Endothelial cell of umbilical vein (primary cell): ENCODE measurements around the gene PTOV1. TPM values are rescaled to one million over a fixed set of nuclear protein-coding genes. Genes with fewer than 3 reads are reported as not detected.

Experiments
- BruUV-seq: library from RNA; stranded (reverse); fragments of 400-500 nt; replicated peaks from 2 replicates; lab custom pipeline; 2021; lab: Mats Ljungman, UMichigan
- CTCF ChIA-PET: fragments of 300-600, 350-600 bp; sonication (Branson Sonifier 250); formaldehyde crosslinking; loops from one replicate; lab custom pipeline; 2021; ENCODE audit warnings: antibody characterized with exemption, inconsistent platforms; lab: Charles Lee
- POLR2A ChIA-PET: fragments of 300-600, 350-600 bp; sonication (Branson Sonifier 250); formaldehyde crosslinking; loops from one replicate; lab custom pipeline; 2021; ENCODE audit warnings: antibody characterized with exemption, inconsistent platforms; lab: Charles Lee
- DNase-seq: peaks from one replicate; pipeline ENCODE4 v3.0.0-alpha.2; 2011; ENCODE audit warnings: low read depth, low spot score
- FAIRE-seq: peaks from 2 replicates; lab custom pipeline; 2011; peaks lifted over from hg19 to GRCh38; lab: Jason Lieb, UNC
- H2AFZ ChIP-seq: 2 replicates; pipeline ENCODE4 v1.6.0; 2012; ENCODE audit warnings: low read depth, low read length, control low read depth, inconsistent platforms
- H3K27ac ChIP-seq: 2 replicates; pipeline ENCODE4 v1.5.1; 2011; ENCODE audit warnings: low read depth, mild to moderate bottlenecking, control low read depth, low read length, moderate library complexity; ENCODE audit not compliant: insufficient read depth
- H3K27me3 ChIP-seq, 2 experiments: 2 replicates each; pipeline versions ENCODE4 v1.6.0 to v1.6.1; 2011; ENCODE audit warnings: low read length in 2 of 2, mixed read lengths in 1 of 2; ENCODE audit not compliant: control insufficient read depth in 2 of 2, insufficient read depth in 2 of 2
- H3K36me3 ChIP-seq, 2 experiments: 2 replicates in 1 of 2; 3 replicates in 1 of 2; pipeline ENCODE4 v1.5.1; 2011; ENCODE audit warnings: low read length in 2 of 2, mild to moderate bottlenecking in 1 of 2, moderate library complexity in 1 of 2; ENCODE audit not compliant: control insufficient read depth in 2 of 2, insufficient read depth in 2 of 2; ENCODE audit errors: extremely low read depth in 1 of 2
- H3K4me1 ChIP-seq: 3 replicates; pipeline ENCODE4 v1.5.1; 2011; ENCODE audit warnings: mild to moderate bottlenecking, low read length; ENCODE audit not compliant: control insufficient read depth, insufficient read depth; ENCODE audit errors: extremely low read depth
- H3K4me2 ChIP-seq: 2 replicates; pipeline ENCODE4 v1.6.1; 2011; ENCODE audit warnings: low read length, control low read depth, mixed read lengths; ENCODE audit not compliant: insufficient read depth
- H3K4me3 ChIP-seq, 3 experiments: fragments of 200-600 bp in 1 of 3; sonication (generic), shearing (Covaris generic) in 1 of 3; replicated peaks in 1 of 3; 2 replicates each; pipeline ENCODE4 v1.5.1; 2011 to 2016; ENCODE audit warnings: control low read depth in 3 of 3, low read length in 3 of 3, mild to moderate bottlenecking in 2 of 3, inconsistent platforms in 1 of 3, low read depth in 1 of 3, moderate library complexity in 1 of 3; ENCODE audit not compliant: insufficient read depth in 1 of 3
- H3K79me2 ChIP-seq: 2 replicates; pipeline ENCODE4 v1.6.0; 2012; ENCODE audit warnings: low read length, inconsistent platforms; ENCODE audit not compliant: control insufficient read depth, insufficient read depth
- H3K9ac ChIP-seq: replicated peaks from 2 replicates; pipeline ENCODE3; 2011; ENCODE audit warnings: low read length, control low read depth; ENCODE audit not compliant: insufficient read depth; ENCODE audit errors: extremely low read depth
- H3K9me1 ChIP-seq: replicated peaks from 3 replicates; pipeline ENCODE4 v1.6.0; 2011; ENCODE audit warnings: mild to moderate bottlenecking, low read length; ENCODE audit not compliant: control insufficient read depth, insufficient read depth; ENCODE audit errors: extremely low read depth
- H3K9me3 ChIP-seq: replicated peaks from 2 replicates; pipeline ENCODE4 v1.5.1; 2012; ENCODE audit warnings: low read length, inconsistent platforms; ENCODE audit not compliant: control insufficient read depth, insufficient read depth
- H4K20me1 ChIP-seq: replicated peaks from 2 replicates; pipeline ENCODE3; 2011; ENCODE audit warnings: mild to moderate bottlenecking, low read length; ENCODE audit not compliant: control insufficient read depth, insufficient read depth; ENCODE audit errors: extremely low read depth
- CTCF ChIP-seq, 2 donors: IDR thresholded peaks; 1 replicate in 1 of 2; 2 replicates in 1 of 2; pipeline ENCODE4 v1.5.1; 2011; ENCODE audit warnings: low read length in 2 of 2, mild to moderate bottlenecking in 2 of 2, moderate library complexity in 2 of 2, control low read depth in 1 of 2, inconsistent platforms in 1 of 2, low read depth in 1 of 2; ENCODE audit not compliant: insufficient read depth in 1 of 2; ENCODE audit errors: extremely low read depth in 1 of 2
- EZH2 ChIP-seq: IDR thresholded peaks from 2 replicates; pipeline ENCODE4 v1.6.1; 2012; ENCODE audit warnings: borderline replicate concordance, low read depth, mild to moderate bottlenecking, moderate library complexity, low read length, inconsistent platforms; ENCODE audit not compliant: severe bottlenecking
- FOS ChIP-seq: IDR thresholded peaks from 2 replicates; pipeline ENCODE4 v1.6.1; 2011; ENCODE audit warnings: mild to moderate bottlenecking, low read length, moderate library complexity, borderline replicate concordance; ENCODE audit not compliant: insufficient read depth
- GATA2 ChIP-seq: IDR thresholded peaks from 2 replicates; pipeline ENCODE4 v1.7.0; 2011; ENCODE audit warnings: low read depth, mild to moderate bottlenecking, moderate library complexity, mixed read lengths, low read length; ENCODE audit not compliant: insufficient read length, insufficient read depth
- JUN ChIP-seq: IDR thresholded peaks from 2 replicates; pipeline ENCODE4 v1.6.1; 2011; ENCODE audit warnings: borderline replicate concordance, low read depth; ENCODE audit not compliant: insufficient read length, insufficient read depth
- MAX ChIP-seq: IDR thresholded peaks from 2 replicates; pipeline ENCODE4 v1.6.1; 2011; ENCODE audit not compliant: insufficient read depth, insufficient read length
- MYC ChIP-seq: IDR thresholded peaks from one replicate; pipeline ENCODE4 v1.6.1; 2011; ENCODE audit warnings: mild to moderate bottlenecking, low read depth, low read length
- POLR2A ChIP-seq: IDR thresholded peaks from 2 replicates; pipeline ENCODE4 v1.6.1; 2012; ENCODE audit warnings: low read depth, mild to moderate bottlenecking, control low read depth, low read length
- POLR2AphosphoS5 ChIP-seq: IDR thresholded peaks from 2 replicates; pipeline ENCODE4 v1.6.1; 2012; ENCODE audit warnings: low read depth, mild to moderate bottlenecking, control low read depth, low read length, moderate library complexity; ENCODE audit not compliant: insufficient read depth
- dilution Hi-C: fragments of 300-500 bp; cut with MboI; formaldehyde crosslinking; loops from one replicate; pipeline ENCODE4 v1.15.0; 2019; ENCODE audit warnings: low sequenced_read_pairs; ENCODE audit not compliant: extremely low pct_ligation_motif_present
- intact Hi-C: fragments of 100-400 bp; cut with micrococcal nuclease; formaldehyde crosslinking; loops from one replicate; pipeline ENCODE4 v1.10.0; 2022
- polyA plus RNA-seq, 4 experiments: library from polyadenylated mRNA; depleted of rRNA in 3 of 4; stranded (reverse) in 3 of 4; unstranded in 1 of 4; fragments of >200 nt; gene quantifications; 2 replicates each; pipeline versions ENCODE4 v1.2.1 to v1.2.3, GENCODE V29; 2011 to 2012; ENCODE audit warnings: missing spikeins in 1 of 4
- total RNA-seq: library from RNA; stranded (reverse); gene quantifications from 2 replicates; pipeline ENCODE4 v1.2.3, GENCODE V29; 2021

Gene PTOV1
- total and polyA plus RNA-seq, 2 donors (not counting 3 experiments of a cell fraction or from before 2014, with no cell fraction given): 116 to 184 TPM

GRCh38 chr19:49836176-49837008 is 14.6 kb upstream of the PTOV1 start:
- Histone ChIP-seq H3K36me3 (peaks cover 7 to 55% of the 10 kb centered on the region in 2 experiments), H3K4me1 (peaks cover 8% of the 10 kb centered on the region), H3K79me2 (no peaks in the 10 kb centered on the region), H3K4me3 (no peak overlapping the region), H2AFZ (no peak overlapping the region), H3K9ac (no peak overlapping the region), H3K9me1 (no peaks in the 10 kb centered on the region), H3K4me2 (no peak overlapping the region), H3K27me3 (no peaks in the 10 kb centered on the region), H3K27ac (no peak overlapping the region), H4K20me1 (no peaks in the 10 kb centered on the region), H3K9me3 (no peaks in the 10 kb centered on the region)
- BruUV-seq: no TSS peak
- CTCF ChIA-PET: no interaction called here
- intact Hi-C loops (no loop called here), dilution Hi-C loops (no loop called here)
- no peak for FAIRE-seq
- no peak for TF ChIP-seq MAX
- no peak for TF ChIP-seq GATA2
- no peak for TF ChIP-seq MYC
- no peak for TF ChIP-seq POLR2A
- POLR2A ChIA-PET: no interaction called here
- DNase-seq: no peak

DNA sequence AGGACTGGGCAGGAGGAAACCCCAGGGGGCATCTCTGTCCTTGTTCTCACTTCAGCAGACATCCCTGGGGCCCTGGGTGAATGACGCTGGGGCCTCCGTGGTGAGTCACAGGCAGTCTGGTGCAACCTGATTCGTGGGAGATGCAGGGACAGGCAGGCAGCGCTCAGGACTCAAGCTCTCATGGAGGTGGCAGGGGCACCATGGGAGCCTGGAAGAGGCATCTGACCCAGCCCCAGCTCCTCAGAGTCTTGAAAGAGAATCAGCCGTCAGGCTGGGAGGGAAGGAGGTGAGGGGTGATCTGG is 14.0 kb upstream of the PTOV1 start:
- dilution Hi-C loops (no loop called here), intact Hi-C loops (no loop called here)
- Histone ChIP-seq H3K4me1 (peaks cover 8% of the 10 kb centered on the region), H4K20me1 (no peaks in the 10 kb centered on the region), H3K4me3 (no peak overlapping the region), H3K27me3 (no peaks in the 10 kb centered on the region), H2AFZ (no peak overlapping the region), H3K79me2 (no peaks in the 10 kb centered on the region), H3K9me3 (no peaks in the 10 kb centered on the region), H3K36me3 (peaks cover 6 to 49% of the 10 kb centered on the region in 2 experiments), H3K9ac (no peak overlapping the region), H3K4me2 (no peak overlapping the region), H3K27ac (no peak overlapping the region), H3K9me1 (no peaks in the 10 kb centered on the region)
- DNase-seq (no peak), FAIRE-seq (no peak)
- CTCF ChIA-PET: no interaction called here
- POLR2A ChIA-PET: no interaction called here
- BruUV-seq: no TSS peak
- TF ChIP-seq MYC: no peak
- no peak for TF ChIP-seq EZH2
- no peak for TF ChIP-seq FOS
- TF ChIP-seq MAX: no peak
- no peak for TF ChIP-seq POLR2AphosphoS5
- TF ChIP-seq GATA2: no peak
- TF ChIP-seq JUN: no peak
- TF ChIP-seq POLR2A: no peak
- no peak for TF ChIP-seq CTCF (IDR thresholded peaks at IDR 0.05; ENCODE audit: extremely low read depth in 1 of 2, insufficient read depth in 1 of 2, low read depth in 1 of 2, low read length in 2 of 2)
